CD14-positive monocyte (primary cell): Measurements from ENCODE around the gene SLC2A6. TPM values are rescaled to one million over a fixed set of nuclear protein-coding genes. Genes with fewer than 3 reads are reported as not detected.

ENCODE experiments used
- DNase-seq, 3 donors: peaks; one replicate each; pipeline ENCODE4 v3.0.0-alpha.2; 2011 to 2022
- H2AFZ ChIP-seq: 2 replicates; pipeline ENCODE4 v1.6.0; 2012; ENCODE audit warnings: mild to moderate bottlenecking, low read depth, low read length, inconsistent platforms; ENCODE audit not compliant: insufficient read depth, poor library complexity, severe bottlenecking
- H3K27ac ChIP-seq, 2 donors: 1 replicate in 1 of 2; 2 replicates in 1 of 2; pipeline ENCODE4 v1.5.1; 2012 to 2013; ENCODE audit warnings: low read length in 2 of 2, control low read depth in 1 of 2, inconsistent platforms in 1 of 2, low read depth in 1 of 2, mild to moderate bottlenecking in 1 of 2
- H3K27me3 ChIP-seq, 2 donors: one replicate each; pipeline versions ENCODE4 v1.6.0 to v1.6.1; 2011 to 2013; ENCODE audit warnings: low read length in 2 of 2; ENCODE audit not compliant: control insufficient read depth in 2 of 2, insufficient read depth in 2 of 2
- H3K36me3 ChIP-seq, 2 donors: replicated peaks in 1 of 2; 1 replicate in 1 of 2; 2 replicates in 1 of 2; pipeline versions ENCODE4 v1.5.1 to v1.6.1; 2012 to 2013; ENCODE audit warnings: low read length in 2 of 2, control low read depth in 1 of 2, inconsistent platforms in 1 of 2, mild to moderate bottlenecking in 1 of 2; ENCODE audit not compliant: insufficient read depth in 2 of 2, control insufficient read depth in 1 of 2
- H3K4me1 ChIP-seq, 2 donors: 1 replicate in 1 of 2; 2 replicates in 1 of 2; pipeline versions ENCODE4 v1.5.1 to v1.6.1; 2012 to 2013; ENCODE audit warnings: low read length in 2 of 2, control low read depth in 1 of 2, inconsistent platforms in 1 of 2, mild to moderate bottlenecking in 1 of 2, moderate library complexity in 1 of 2; ENCODE audit not compliant: insufficient read depth in 2 of 2, control insufficient read depth in 1 of 2
- H3K4me2 ChIP-seq: replicated peaks from 2 replicates; pipeline ENCODE3; 2012; ENCODE audit warnings: low read length, moderate library complexity, mild to moderate bottlenecking; ENCODE audit not compliant: poor library complexity, severe bottlenecking; ENCODE audit errors: extremely low read depth
- H3K4me3 ChIP-seq, 3 experiments: fragments of 200-600 bp in 1 of 3; sonication (generic) in 1 of 3; replicated peaks in 1 of 3; 1 replicate in 2 of 3; 2 replicates in 1 of 3; pipeline ENCODE4 v1.5.1; 2011 to 2013; ENCODE audit warnings: low read length in 3 of 3, mild to moderate bottlenecking in 3 of 3, control low read depth in 2 of 3, low read depth in 2 of 3, inconsistent platforms in 1 of 3, moderate library complexity in 1 of 3
- H3K79me2 ChIP-seq: 2 replicates; pipeline ENCODE4 v1.6.0; 2012; ENCODE audit warnings: mild to moderate bottlenecking, control low read depth, inconsistent platforms, low read length, moderate library complexity; ENCODE audit not compliant: insufficient read depth
- H3K9ac ChIP-seq: 2 replicates; pipeline ENCODE4 v1.6.0; 2017; ENCODE audit warnings: low read length, mild to moderate bottlenecking; ENCODE audit not compliant: insufficient read depth, poor library complexity, severe bottlenecking
- H3K9me3 ChIP-seq, 2 donors: replicated peaks in 1 of 2; 1 replicate in 1 of 2; 2 replicates in 1 of 2; pipeline versions ENCODE4 v1.5.1 to v1.6.1; 2012 to 2013; ENCODE audit warnings: low read length in 2 of 2, control low read depth in 1 of 2; ENCODE audit not compliant: control insufficient read depth in 1 of 2, insufficient read depth in 1 of 2
- H4K20me1 ChIP-seq: 2 replicates; pipeline ENCODE4 v1.6.0; 2012; ENCODE audit warnings: mild to moderate bottlenecking, low read length, control low read depth, moderate library complexity; ENCODE audit not compliant: insufficient read depth
- H3K27ac Mint-ChIP-seq, 7 donors: one replicate each; pipeline ENCODE4 v1.8.0; 2020; ENCODE audit warnings: mild to moderate bottlenecking in 7 of 7, mixed read lengths in 7 of 7, moderate library complexity in 6 of 7, inconsistent platforms in 2 of 7
- H3K27me3 Mint-ChIP-seq, 3 donors: one replicate each; pipeline ENCODE4 v1.8.0; 2021 to 2022; ENCODE audit warnings: low read depth in 3 of 3, mild to moderate bottlenecking in 3 of 3, mixed read lengths in 3 of 3, moderate library complexity in 3 of 3, inconsistent platforms in 1 of 3
- H3K36me3 Mint-ChIP-seq, 2 donors: one replicate each; pipeline ENCODE4 v1.8.0; 2020; ENCODE audit warnings: mixed read lengths in 2 of 2, inconsistent platforms in 1 of 2, mild to moderate bottlenecking in 1 of 2
- H3K4me1 Mint-ChIP-seq: one replicate; pipeline ENCODE4 v1.8.0; 2020; ENCODE audit warnings: mild to moderate bottlenecking, mixed read lengths
- H3K4me3 Mint-ChIP-seq, 2 donors: one replicate each; pipeline ENCODE4 v1.8.0; 2020; ENCODE audit warnings: mild to moderate bottlenecking in 2 of 2, mixed read lengths in 2 of 2, moderate library complexity in 1 of 2
- H3K9me3 Mint-ChIP-seq, 7 donors: one replicate each; pipeline ENCODE4 v1.8.0; 2020 to 2022; ENCODE audit warnings: mixed read lengths in 7 of 7, mild to moderate bottlenecking in 6 of 7, moderate library complexity in 6 of 7, inconsistent platforms in 2 of 7
- WGBS: methylation state at CpG from one replicate; pipeline ENCODE4 v1.1.5; 2013; ENCODE audit warnings: missing lambda C conversion rate; ENCODE audit not compliant: insufficient coverage; 5-methylcytosine and 5-hydroxymethylcytosine counted together
- intact Hi-C, 2 donors: fragments of 100-400 bp; cut with micrococcal nuclease; formaldehyde crosslinking; loops; one replicate each; pipeline versions ENCODE4 v1.15.0 to v1.15.1; 2023
- polyA plus RNA-seq, 3 donors: library from polyadenylated mRNA; depleted of rRNA in 1 of 3; unstranded in 2 of 3; stranded (reverse) in 1 of 3; fragments of 300-500 nt in 2 of 3; fragments of >200 nt in 1 of 3; fragmentation: Illumina TruSeq in 2 of 3; gene quantifications; 1 replicate in 2 of 3; 2 replicates in 1 of 3; pipeline ENCODE4 v1.2.3, GENCODE V29; 2012 to 2021
- TF ChIP-seq, protein P1 (sequence below): fragments of 200-600 bp; IDR thresholded peaks from one replicate; pipeline ENCODE4 v1.8.0; 2022; ENCODE audit warnings: antibody characterized with exemption, mild to moderate bottlenecking

The SLC2A6 gene
- polyA plus RNA-seq, 3 donors = 43.2 to 127 (median 60.4) TPM

DNA sequence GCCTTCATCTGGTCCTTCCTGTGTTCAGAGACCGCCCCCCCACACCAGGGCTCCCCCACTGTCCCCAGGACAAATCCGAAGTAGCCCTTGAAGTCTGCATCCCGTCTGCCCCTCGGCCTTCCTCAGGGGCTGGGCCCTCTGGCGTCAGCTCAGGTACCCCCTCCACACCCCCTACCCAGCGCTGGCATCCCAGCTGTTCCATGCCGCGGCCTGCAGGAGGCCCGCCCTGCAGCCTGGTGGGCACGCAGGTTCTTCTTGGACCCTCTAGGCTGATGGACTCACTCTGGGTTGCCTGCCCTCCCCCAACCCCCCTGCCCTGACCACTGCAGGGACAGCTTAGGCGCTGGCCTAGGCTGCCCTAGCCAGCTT is 6.6 kb downstream of the SLC2A6 start:
- DNase-seq = no peak
- Histone ChIP-seq H3K4me2 (peak overlapping the region; percentile 0), H3K9ac (no peak overlapping the region), H3K9me3 (no peaks in the 10 kb centered on the region), H2AFZ (no peak overlapping the region), H3K4me3 (no peak overlapping the region), H3K27me3 (no peaks in the 10 kb centered on the region), H3K27ac (no peak overlapping the region), H3K79me2 (peaks cover 18% of the 10 kb centered on the region), H3K36me3 (peaks cover 44 to 45% of the 10 kb centered on the region in 2 donors), H3K4me1 (peaks cover 72 to 81% of the 10 kb centered on the region in 2 donors), H4K20me1 (peaks cover 93% of the 10 kb centered on the region)
- Mint-ChIP-seq H3K27me3 (peaks cover 0 to 3% (median 1%) of the 10 kb centered on the region in 3 donors), H3K27ac (no peak overlapping the region), H3K4me3 (no peak overlapping the region), H3K36me3 (peaks cover 30 to 52% of the 10 kb centered on the region in 2 donors), H3K4me1 (peaks cover 57% of the 10 kb centered on the region), H3K9me3 (no peaks in the 10 kb centered on the region)
- intact Hi-C loops = loop anchor here in 1 of 2 donors (10.0 kb wide), 1 partner anchor 553 kb away; the partner anchor contains the start of gene BRD3OS
- TF ChIP-seq, protein P1, sequence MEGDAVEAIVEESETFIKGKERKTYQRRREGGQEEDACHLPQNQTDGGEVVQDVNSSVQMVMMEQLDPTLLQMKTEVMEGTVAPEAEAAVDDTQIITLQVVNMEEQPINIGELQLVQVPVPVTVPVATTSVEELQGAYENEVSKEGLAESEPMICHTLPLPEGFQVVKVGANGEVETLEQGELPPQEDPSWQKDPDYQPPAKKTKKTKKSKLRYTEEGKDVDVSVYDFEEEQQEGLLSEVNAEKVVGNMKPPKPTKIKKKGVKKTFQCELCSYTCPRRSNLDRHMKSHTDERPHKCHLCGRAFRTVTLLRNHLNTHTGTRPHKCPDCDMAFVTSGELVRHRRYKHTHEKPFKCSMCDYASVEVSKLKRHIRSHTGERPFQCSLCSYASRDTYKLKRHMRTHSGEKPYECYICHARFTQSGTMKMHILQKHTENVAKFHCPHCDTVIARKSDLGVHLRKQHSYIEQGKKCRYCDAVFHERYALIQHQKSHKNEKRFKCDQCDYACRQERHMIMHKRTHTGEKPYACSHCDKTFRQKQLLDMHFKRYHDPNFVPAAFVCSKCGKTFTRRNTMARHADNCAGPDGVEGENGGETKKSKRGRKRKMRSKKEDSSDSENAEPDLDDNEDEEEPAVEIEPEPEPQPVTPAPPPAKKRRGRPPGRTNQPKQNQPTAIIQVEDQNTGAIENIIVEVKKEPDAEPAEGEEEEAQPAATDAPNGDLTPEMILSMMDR = no peak
- WGBS = 95% methylated on average over 10 of the region's 11 CpGs

DNA sequence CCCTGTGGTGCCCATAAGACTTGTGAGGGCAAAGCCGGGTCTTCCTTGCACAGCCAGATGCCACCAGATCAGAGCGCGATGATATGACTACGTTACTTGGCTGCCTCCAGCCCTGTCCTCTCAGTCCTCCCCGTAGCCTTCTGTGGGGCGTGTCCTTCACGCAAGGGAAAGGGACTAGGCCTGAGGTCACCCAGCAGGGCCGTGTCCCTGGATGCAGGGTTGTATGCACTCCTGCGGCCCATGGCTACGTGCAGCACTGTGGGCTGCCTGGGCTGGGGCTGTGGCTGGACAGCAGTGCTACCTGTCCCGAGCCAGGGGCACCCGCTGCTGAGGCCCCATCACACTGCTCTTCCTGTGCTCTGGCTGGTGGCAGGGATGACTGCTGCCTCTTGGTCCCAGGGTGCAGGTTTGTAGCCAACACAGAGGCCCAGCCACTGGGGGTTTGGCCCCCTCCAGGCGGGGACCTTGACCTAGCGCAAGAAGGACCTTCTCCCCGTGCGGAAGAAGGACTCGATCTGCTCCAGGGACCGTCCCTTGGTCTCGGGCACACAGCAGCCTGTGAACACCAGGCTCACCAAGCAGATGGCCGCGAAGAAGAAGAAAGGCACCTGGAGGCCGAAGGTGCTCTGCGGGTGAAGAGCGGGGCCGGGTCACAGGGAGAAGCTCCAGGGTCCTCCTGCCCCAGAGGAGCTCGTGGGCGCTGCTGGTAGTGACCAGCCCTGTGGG is 7.2 kb downstream of the SLC2A6 start:
- H3K9ac ChIP-seq = peak overlapping the region; percentile 32
- Mint-ChIP-seq H3K4me1 (peaks cover 51% of the 10 kb centered on the region), H3K9me3 (no peaks in the 10 kb centered on the region), H3K27me3 (peaks cover 0 to 3% (median 1%) of the 10 kb centered on the region in 3 donors), H3K27ac (peak overlapping the region in 4 of 7 donors; percentile 30 to 63 (median 47)), H3K36me3 (peaks cover 30 to 48% of the 10 kb centered on the region in 2 donors), H3K4me3 (peak overlapping the region; percentile 31 to 42)
- DNase-seq = no peak
- H3K36me3 ChIP-seq = peaks cover 44 to 45% of the 10 kb centered on the region in 2 donors
- H3K27ac ChIP-seq = peak overlapping the region; percentile 33 to 70
- H3K9me3 ChIP-seq = no peaks in the 10 kb centered on the region
- H2AFZ ChIP-seq = no peak overlapping the region
- peaks cover 13% of the 10 kb centered on the region for H3K79me2 ChIP-seq
- TF ChIP-seq, protein P1 = no peak
- intact Hi-C loops = loop anchor here in 1 of 2 donors (10.0 kb wide), 1 partner anchor 553 kb away; the partner anchor contains the start of gene BRD3OS
- WGBS = 94% methylated on average over 27 of the region's 27 CpGs
- H3K4me1 ChIP-seq = peaks cover 66 to 75% of the 10 kb centered on the region in 2 donors
- H3K27me3 ChIP-seq = no peaks in the 10 kb centered on the region
- H3K4me2 ChIP-seq = peak overlapping the region; percentile 43
- peaks cover 88% of the 10 kb centered on the region for H4K20me1 ChIP-seq
- peak overlapping the region in 1 of 3 experiments; percentile 36 for H3K4me3 ChIP-seq
